KMS-11 (cell line): Measurements from ENCODE around the gene IFT88.

ENCODE experiments used
- H2AFZ ChIP-seq: fragments of 200-600 bp; sonication (generic); 2 replicates; pipeline ENCODE4 v1.6.1; 2016; ENCODE audit warnings: antibody characterized with exemption, mixed run types, low read depth
- H3K27ac ChIP-seq: fragments of 200-600 bp; sonication (generic); 2 replicates; pipeline ENCODE4 v1.6.1; 2016; ENCODE audit warnings: mild to moderate bottlenecking, mixed run types
- H3K27me3 ChIP-seq: fragments of 200-600 bp; sonication (generic); 2 replicates; pipeline ENCODE4 v1.6.1; 2017; ENCODE audit warnings: mild to moderate bottlenecking, low read depth, mixed run types, moderate library complexity; ENCODE audit not compliant: insufficient read depth
- H3K36me3 ChIP-seq: fragments of 200-600 bp; sonication (generic); 2 replicates; pipeline ENCODE4 v1.6.1; 2017; ENCODE audit warnings: mild to moderate bottlenecking, mixed run types; ENCODE audit not compliant: insufficient read depth
- H3K4me1 ChIP-seq: fragments of 200-600 bp; sonication (generic); 2 replicates; pipeline ENCODE4 v1.6.1; 2016; ENCODE audit warnings: mild to moderate bottlenecking, low read depth, mixed run types; ENCODE audit not compliant: poor library complexity, severe bottlenecking
- H3K4me2 ChIP-seq: fragments of 200-600 bp; sonication (generic); 2 replicates; pipeline ENCODE4 v1.7.0; 2016; ENCODE audit warnings: mild to moderate bottlenecking, mixed run types
- H3K4me3 ChIP-seq: fragments of 200-600 bp; sonication (generic); IDR thresholded peaks from 2 replicates; pipeline ENCODE4 v1.6.1; 2017; ENCODE audit warnings: low read depth, low read length, mixed read lengths; ENCODE audit not compliant: insufficient read depth
- H3K79me2 ChIP-seq: fragments of 200-600 bp; sonication (generic); 2 replicates; pipeline ENCODE4 v1.6.1; 2016; ENCODE audit warnings: low read depth, mixed run types; ENCODE audit not compliant: insufficient read depth
- H3K9ac ChIP-seq: fragments of 200-600 bp; sonication (generic); 2 replicates; pipeline ENCODE4 v1.6.1; 2016; ENCODE audit warnings: mild to moderate bottlenecking, mixed run types
- H4K20me1 ChIP-seq: fragments of 200-600 bp; sonication (generic); 2 replicates; pipeline ENCODE4 v1.6.1; 2016; ENCODE audit warnings: mild to moderate bottlenecking, mixed run types; ENCODE audit not compliant: insufficient read depth
- TF ChIP-seq, protein P1 (sequence below): fragments of 200-600 bp; sonication (generic); conservative IDR thresholded peaks from 2 replicates; pipeline ENCODE4 v1.6.1; 2017; ENCODE audit warnings: low read depth, mild to moderate bottlenecking, antibody characterized with exemption, low read length, moderate library complexity, mixed read lengths

Gene IFT88

DNA sequence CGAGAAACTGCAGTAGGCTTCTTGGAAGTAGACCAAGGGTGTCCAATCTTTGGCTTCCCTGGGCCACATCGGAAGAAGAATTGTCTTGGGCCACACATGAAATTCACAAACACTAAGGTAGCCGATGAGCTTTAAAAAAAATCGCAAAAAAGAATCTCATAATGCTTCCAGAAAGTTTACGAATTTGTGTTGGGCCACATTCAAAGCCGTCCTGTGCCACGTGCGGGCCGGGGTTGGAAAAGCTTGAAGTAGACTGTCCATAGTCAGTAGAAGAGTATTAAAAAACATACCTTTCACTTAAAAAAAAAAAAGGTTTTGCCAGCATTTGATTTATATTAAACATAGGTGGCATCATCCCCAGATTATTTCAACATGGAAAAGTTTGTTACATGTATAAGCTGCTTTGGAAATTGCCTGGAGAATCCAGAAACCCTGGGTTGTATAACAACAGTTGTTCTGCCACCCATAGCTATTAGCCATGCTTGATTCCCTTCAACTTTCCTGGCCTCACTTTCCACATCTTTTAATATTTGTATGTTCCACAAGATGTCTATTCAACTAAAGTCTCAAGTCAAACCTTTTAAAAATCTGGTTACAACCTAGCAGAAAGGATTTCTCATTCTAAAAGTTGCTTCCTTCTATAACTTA is 1.0 kb downstream of the IFT88 start:
- H3K4me2 ChIP-seq = peak overlapping the region; percentile 53; the same call in 1 of the 2 replicates
- no peaks in the 10 kb centered on the region for H3K27me3 ChIP-seq
- H3K4me1 ChIP-seq = no peaks in the 10 kb centered on the region
- H3K27ac ChIP-seq = no peak overlapping the region
- no peaks in the 10 kb centered on the region for H3K36me3 ChIP-seq
- no peaks in the 10 kb centered on the region for H3K79me2 ChIP-seq
- TF ChIP-seq, protein P1, sequence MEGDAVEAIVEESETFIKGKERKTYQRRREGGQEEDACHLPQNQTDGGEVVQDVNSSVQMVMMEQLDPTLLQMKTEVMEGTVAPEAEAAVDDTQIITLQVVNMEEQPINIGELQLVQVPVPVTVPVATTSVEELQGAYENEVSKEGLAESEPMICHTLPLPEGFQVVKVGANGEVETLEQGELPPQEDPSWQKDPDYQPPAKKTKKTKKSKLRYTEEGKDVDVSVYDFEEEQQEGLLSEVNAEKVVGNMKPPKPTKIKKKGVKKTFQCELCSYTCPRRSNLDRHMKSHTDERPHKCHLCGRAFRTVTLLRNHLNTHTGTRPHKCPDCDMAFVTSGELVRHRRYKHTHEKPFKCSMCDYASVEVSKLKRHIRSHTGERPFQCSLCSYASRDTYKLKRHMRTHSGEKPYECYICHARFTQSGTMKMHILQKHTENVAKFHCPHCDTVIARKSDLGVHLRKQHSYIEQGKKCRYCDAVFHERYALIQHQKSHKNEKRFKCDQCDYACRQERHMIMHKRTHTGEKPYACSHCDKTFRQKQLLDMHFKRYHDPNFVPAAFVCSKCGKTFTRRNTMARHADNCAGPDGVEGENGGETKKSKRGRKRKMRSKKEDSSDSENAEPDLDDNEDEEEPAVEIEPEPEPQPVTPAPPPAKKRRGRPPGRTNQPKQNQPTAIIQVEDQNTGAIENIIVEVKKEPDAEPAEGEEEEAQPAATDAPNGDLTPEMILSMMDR = no peak
- no peaks in the 10 kb centered on the region for H4K20me1 ChIP-seq
- peak overlapping the region; percentile 87; the same call in 1 of the 2 replicates for H2AFZ ChIP-seq
- H3K9ac ChIP-seq = no peak overlapping the region
- H3K4me3 ChIP-seq = no peak overlapping the region

DNA sequence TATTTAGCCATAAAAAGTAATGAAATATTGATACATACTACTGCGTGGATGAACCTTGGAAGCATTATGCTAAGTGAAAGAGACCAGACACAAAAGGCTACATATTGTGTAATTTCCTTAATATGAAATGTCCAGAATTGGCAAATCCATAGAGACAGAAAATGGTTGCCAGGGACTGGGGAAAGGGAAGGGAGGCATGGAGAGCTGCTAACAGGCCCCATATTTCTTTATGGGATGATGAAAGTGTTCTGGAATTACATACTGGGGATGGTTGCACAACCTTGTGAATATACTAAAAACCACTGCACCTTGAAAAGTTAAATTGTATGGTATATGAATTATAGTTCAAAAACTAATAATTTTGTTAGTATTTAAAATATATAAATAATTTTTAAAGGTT is 3.6 kb downstream of the IFT88 start:
- Histone ChIP-seq H3K4me2 (no peak overlapping the region), H3K79me2 (no peaks in the 10 kb centered on the region), H3K4me1 (no peaks in the 10 kb centered on the region), H3K36me3 (no peaks in the 10 kb centered on the region), H3K27ac (no peak overlapping the region), H3K27me3 (no peaks in the 10 kb centered on the region), H2AFZ (no peak overlapping the region), H3K4me3 (no peak overlapping the region), H3K9ac (no peak overlapping the region), H4K20me1 (no peaks in the 10 kb centered on the region)
- TF ChIP-seq, protein P1 = no peak

DNA sequence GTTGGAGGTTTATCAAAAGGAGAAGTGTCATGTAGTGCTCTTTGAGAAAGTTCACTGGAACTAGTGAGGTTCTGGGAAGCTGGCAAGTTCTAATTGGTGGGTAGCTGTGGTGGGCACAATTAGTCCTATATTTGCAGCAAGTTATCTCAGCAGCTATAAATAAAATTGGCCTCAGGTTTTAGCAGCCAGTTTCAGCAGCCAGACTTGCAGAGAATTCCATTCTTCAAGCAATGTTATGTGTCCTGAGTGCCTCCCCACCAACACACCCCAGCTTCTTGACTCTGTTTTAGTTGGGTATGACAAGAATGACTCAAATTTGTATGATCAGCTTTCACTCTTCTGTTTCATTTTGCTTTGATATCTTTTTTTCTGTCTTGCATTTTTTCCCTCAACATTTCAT is 4.7 kb downstream of the IFT88 start:
- no peaks in the 10 kb centered on the region for H3K4me1 ChIP-seq
- H3K27me3 ChIP-seq = no peaks in the 10 kb centered on the region
- H3K79me2 ChIP-seq = no peaks in the 10 kb centered on the region
- H3K36me3 ChIP-seq = no peaks in the 10 kb centered on the region
- no peak overlapping the region for H3K4me3 ChIP-seq
- H3K4me2 ChIP-seq = no peak overlapping the region
- H3K27ac ChIP-seq = no peak overlapping the region
- TF ChIP-seq, protein P1 = no peak
- no peak overlapping the region for H3K9ac ChIP-seq
- H4K20me1 ChIP-seq = no peaks in the 10 kb centered on the region
- H2AFZ ChIP-seq = no peak overlapping the region

DNA sequence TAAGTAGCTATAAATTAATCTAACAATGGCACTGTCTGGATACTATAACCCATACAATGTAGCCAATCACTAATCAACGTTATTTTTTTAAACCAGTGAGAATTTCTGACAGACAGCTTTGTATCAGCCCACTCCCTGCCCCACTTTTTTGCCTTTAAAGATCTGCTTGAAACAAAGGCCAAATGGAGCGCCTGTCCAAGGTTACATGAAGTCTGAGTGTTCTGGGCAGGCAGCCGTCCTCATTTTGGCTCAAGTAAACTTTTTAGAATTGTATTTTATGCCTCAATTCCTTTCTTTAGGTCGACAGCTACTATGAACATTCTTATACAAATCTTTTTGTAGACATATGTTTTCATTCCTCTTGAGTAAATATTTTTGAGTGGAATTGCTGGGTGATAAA is 6.2 kb downstream of the IFT88 start:
- H3K4me2 ChIP-seq = no peak overlapping the region
- H3K79me2 ChIP-seq = no peaks in the 10 kb centered on the region
- H3K27ac ChIP-seq = no peak overlapping the region
- no peaks in the 10 kb centered on the region for H3K4me1 ChIP-seq
- no peaks in the 10 kb centered on the region for H3K27me3 ChIP-seq
- no peaks in the 10 kb centered on the region for H3K36me3 ChIP-seq
- H3K4me3 ChIP-seq = no peak overlapping the region
- H3K9ac ChIP-seq = no peak overlapping the region
- H2AFZ ChIP-seq = no peak overlapping the region
- no peaks in the 10 kb centered on the region for H4K20me1 ChIP-seq
- TF ChIP-seq, protein P1 = no peak
